ENCODE results near the gene TUBE1.
"Not testable (repeated sequence)": the region's sequence is repeated elsewhere in the genome, so short reads cannot be mapped to it uniquely, and the experiment has no call there.

TUBE1 gene

GRCh38 chr6:112062966-112063365, 24.3 kb downstream of the TUBE1 start:
- DNase-seq (ENCODE audit: low spot score) = no peak

- DNase-seq (ENCODE audit: low spot score) = no peak
Observed at GRCh38 chr6:112061605-112062004, 25.7 kb downstream of the TUBE1 start.

- no peak for DNase-seq (ENCODE audit: low spot score)
Observed at GRCh38 chr6:112058243-112059032, 28.8 kb downstream of the TUBE1 start.

GRCh38 chr6:112054555-112055190, 32.6 kb downstream of the TUBE1 start:
- DNase-seq (ENCODE audit: low spot score) = no peak

DNA sequence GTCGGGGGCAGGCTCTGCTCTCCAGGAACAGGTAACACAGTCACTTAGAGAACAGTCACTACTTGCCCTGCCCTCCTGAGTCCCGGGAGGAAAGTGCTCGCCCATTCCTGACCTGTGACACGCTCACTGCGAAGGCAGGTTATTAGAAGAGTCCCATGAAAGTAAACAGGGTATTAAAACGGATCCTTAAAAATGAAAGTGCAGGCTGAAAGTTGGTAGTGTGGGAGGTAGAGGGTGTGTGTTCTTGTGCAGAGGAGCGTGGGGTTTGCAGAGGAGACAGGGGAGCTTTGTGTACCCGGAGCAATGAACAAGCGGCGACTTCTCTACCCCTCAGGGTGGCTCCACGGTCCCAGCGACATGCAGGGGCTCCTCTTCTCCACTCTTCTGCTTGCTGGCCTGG, 33.3 kb downstream of the TUBE1 start, which contains the start of gene CCN6:
Gene CCN6 (plus strand): TSS at position 104 of the 400 bp plus-strand sequence. CDS start 254 bp downstream, at position 358.
- no peak for DNase-seq (ENCODE audit: low spot score)

- DNase-seq (ENCODE audit: low spot score) = not testable (repeated sequence)
Observed at GRCh38 chr6:112051251-112051740, 36.0 kb downstream of the TUBE1 start.

- no peak for DNase-seq (ENCODE audit: low spot score)
Observed at GRCh38 chr6:112050429-112050828, 36.9 kb downstream of the TUBE1 start.

GRCh38 chr6:112049996-112050395, 37.3 kb downstream of the TUBE1 start:
- DNase-seq (ENCODE audit: low spot score) = no peak

DNA sequence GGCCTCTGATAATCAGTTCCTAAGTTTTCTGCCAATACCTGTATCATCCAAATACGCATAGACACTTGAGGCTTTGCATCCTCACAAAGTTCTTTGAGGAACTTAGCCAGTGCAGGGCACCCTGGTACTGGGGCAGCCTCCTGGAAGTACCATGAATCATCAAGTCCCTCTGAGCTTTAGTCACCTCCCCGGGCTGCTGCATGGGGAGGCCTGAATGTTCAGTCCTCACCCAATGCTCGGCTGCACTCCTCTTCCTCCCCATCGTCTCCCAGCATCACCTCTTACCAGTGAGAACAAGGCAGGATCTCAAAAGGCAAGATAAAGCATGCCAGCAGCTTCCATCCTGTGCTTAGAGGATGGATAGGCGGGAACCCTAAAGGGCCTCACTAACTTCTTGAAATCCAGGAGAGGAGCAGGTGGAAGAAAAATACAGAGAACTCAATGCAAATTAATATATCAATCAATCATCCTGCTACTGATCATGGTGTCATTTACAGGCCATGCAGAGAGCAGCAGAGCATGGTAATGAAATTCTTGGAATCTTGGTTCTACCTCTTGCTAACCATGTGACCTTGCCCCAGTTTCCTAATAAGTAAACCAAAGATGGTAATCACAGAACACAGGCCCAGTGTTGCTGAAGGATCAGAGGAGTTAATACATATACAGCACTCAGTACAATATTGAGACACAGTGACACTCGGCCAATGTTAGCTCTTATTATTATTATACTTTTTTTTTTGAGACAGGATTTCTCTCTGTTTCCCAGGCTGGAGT, 38.1 kb downstream of the TUBE1 start:
- DNase-seq (ENCODE audit: low spot score) = no peak

GRCh38 chr6:112047523-112047922, 39.8 kb downstream of the TUBE1 start:
- not testable (repeated sequence) for DNase-seq (ENCODE audit: low spot score)

DNA sequence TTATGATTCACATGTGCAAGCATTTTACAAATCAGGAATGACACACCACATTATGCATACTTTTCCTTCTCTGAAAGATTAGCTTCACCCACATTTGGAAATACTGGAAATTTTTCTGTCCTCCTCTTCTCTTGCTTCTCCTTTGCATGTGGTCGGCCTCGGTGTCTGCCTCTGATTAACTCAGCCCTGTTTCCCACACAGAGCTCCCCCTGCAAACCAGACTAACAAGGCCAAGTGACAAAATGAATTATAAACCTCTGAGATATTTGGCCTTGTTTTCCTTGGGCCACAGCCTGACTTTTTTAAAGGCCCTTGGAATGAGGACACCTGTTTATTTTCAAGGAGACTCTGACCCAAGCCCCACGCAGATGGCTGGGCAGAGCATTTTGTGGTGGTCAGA, 42.4 kb downstream of the TUBE1 start:
- DNase-seq (ENCODE audit: low spot score) = no peak

GRCh38 chr6:112044196-112044595, 43.1 kb downstream of the TUBE1 start:
- no peak for DNase-seq (ENCODE audit: low spot score)

- DNase-seq (ENCODE audit: low spot score) = peak; percentile 95
Observed at GRCh38 chr6:112043032-112044007, 44.0 kb downstream of the TUBE1 start.

GRCh38 chr6:112041535-112041934, 45.7 kb downstream of the TUBE1 start:
- DNase-seq (ENCODE audit: low spot score) = no peak

DNA sequence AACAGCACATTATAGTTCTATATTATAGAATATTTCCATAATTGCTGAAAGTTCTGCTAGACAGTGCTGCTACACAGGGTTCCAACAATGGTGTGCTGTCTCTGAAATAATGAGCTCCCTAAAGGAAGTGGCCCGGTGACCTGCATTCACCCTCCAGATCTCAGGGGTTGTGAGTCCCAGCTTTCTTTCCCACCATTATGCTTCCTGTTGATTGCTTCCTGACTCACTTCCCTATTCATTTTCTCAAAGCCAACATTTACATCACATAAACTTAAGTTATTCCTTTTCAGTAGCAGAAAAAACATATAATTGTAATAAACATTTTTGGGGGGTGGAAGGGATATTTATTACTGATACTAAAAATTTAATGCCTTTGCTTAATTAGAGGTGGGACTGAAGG, 46.3 kb downstream of the TUBE1 start:
- DNase-seq (ENCODE audit: low spot score) = no peak

DNA sequence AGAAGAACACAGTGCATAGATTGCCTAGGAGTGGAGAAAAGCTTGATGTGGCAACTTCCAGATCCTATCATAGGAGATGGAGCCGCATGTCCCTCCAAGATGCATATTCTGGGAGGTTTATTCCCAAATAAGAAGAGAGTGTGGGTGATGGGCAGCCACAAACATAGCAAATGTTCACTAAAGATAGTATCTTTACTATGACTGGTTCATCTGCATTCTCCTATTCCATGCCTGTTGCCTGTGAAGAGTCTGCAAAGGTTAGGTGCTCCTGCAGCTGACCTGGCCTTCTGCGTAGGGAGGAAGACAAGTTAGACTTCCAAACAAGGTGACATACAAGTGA, 47.9 kb downstream of the TUBE1 start:
- no peak for DNase-seq (ENCODE audit: low spot score)

- no peak for DNase-seq (ENCODE audit: low spot score)
Observed at GRCh38 chr6:112038756-112039430, 48.4 kb downstream of the TUBE1 start.

- no peak for DNase-seq (ENCODE audit: low spot score)
Observed at GRCh38 chr6:112038268-112038667, 49.0 kb downstream of the TUBE1 start.

GRCh38 chr6:112037783-112038216, 49.5 kb downstream of the TUBE1 start:
- no peak for DNase-seq (ENCODE audit: low spot score)

GRCh38 chr6:112036088-112036637, 51.1 kb downstream of the TUBE1 start:
- no peak for DNase-seq (ENCODE audit: low spot score)

- no peak for DNase-seq (ENCODE audit: low spot score)
Observed at GRCh38 chr6:112034616-112034995, 52.7 kb downstream of the TUBE1 start.

All from activated CD4-positive, alpha-beta T cell treated with anti-CD3 and anti-CD28 coated beads, Interleukin-2, Interleukin-4, amounts not matched to agents 100 ng/mL and 50 ng/mL, durations not matched to agents 16 hours and 8 hours (primary cell).